Parietal lobe (tissue), 2 donors: ENCODE data around the gene OASL. TPM values are rescaled to one million over a fixed set of nuclear protein-coding genes. Genes with fewer than 3 reads are reported as not detected.

Experiments used
- small RNA-seq: library from RNA; depleted of rRNA; stranded (forward); fragments of <200 nt; gene quantifications from one replicate; pipeline ENCODE3, GENCODE V24; 2014; ENCODE audit warnings: low replicate concordance
- total RNA-seq: library from RNA; depleted of rRNA; stranded (reverse); fragments of >200 nt; gene quantifications from one replicate; pipeline ENCODE4 v1.2.3, GENCODE V29; 2014

OASL gene, protein sequence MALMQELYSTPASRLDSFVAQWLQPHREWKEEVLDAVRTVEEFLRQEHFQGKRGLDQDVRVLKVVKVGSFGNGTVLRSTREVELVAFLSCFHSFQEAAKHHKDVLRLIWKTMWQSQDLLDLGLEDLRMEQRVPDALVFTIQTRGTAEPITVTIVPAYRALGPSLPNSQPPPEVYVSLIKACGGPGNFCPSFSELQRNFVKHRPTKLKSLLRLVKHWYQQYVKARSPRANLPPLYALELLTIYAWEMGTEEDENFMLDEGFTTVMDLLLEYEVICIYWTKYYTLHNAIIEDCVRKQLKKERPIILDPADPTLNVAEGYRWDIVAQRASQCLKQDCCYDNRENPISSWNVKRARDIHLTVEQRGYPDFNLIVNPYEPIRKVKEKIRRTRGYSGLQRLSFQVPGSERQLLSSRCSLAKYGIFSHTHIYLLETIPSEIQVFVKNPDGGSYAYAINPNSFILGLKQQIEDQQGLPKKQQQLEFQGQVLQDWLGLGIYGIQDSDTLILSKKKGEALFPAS
- total RNA-seq: not detected

DNA sequence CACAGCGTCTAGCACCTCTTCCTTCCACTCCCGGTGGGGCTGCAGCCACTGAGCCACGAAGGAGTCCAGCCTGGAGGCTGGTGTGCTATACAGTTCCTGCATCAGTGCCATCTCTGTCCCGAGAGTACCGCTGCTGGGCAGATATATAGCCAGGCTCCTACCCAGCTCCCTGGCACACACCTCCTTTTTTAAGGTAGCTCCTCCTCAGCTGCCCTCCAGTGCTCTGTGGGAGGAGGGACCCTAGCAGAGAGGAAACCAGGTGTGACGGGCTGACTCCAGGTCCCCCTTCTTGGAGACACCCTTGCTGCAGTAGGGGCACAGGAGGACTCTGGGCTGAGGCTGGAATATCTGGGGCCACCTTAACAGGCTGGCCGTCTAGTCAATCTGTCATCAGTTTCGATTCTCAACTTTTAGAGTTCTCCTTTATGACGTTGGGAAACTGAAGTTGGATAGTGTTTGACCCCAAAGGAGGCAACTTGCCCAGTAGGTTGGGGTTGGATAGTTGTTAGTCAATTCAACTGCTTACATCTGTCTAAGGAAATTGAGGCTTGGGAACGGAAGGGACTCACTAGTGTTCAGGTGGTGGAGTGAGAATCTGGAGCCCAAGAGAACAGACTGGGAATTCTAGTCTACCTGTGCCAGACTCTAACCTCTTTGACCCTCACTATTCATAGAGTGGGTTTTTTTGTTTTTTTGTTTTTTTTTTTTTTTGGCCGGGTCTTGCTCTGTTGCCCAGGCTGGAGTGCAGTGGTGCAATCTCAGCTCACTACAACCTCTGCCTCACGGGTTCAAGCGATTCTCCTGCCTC lies at the start of gene OASL:
Gene OASL, minus strand, starts transcription at position 386 of the 808 bp plus-strand sequence. Its CDS starts 275 bp downstream, at position 111.

DNA sequence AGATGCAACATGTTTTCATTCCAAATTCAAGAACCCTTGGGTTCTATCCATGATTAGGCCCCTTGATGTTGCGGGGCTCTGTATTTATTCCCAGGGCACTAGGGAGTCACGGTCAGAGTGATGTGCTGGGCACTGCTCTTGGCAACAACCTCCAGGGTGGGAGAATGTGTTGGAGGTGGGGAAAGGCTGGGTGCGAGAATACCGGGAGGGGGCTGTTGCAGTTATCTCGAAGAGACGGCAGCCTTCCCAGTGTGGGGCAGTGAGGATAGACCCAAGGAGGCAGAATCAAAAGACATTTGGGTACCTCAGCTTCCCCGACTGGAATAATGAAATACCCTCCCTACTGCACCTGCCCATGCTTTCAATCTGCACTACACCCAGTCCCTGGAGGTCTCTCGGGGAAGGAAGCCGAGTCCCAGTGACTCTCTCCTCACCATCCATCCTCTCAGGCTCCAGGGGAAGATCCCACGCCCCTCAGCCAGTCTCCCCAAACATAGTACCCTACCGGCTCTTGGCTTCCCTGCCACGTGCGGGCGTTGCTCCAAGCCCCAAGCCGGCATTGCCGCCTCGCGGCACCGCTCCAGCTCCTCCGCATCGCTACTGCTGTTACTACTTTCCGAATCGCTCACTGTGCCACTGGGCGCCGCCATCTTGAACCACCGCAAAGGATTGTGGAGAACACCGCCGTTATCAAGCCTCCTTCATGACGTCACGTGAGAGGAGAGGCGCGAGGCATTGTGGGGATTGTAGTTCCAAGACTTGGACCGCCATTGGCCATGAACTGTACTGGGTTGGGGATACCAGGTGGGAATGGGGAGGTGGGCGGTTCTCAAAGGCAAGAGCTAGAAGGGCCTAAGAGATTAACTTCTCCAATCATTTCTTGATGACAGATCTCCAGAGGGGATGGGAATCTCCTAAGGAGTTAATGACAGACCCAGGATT lies 22.9 kb downstream of the OASL start, which contains the start of gene C12orf43:
Gene C12orf43, minus strand, starts transcription at position 663 of the 942 bp plus-strand sequence. Its CDS starts 13 bp downstream, at position 650.

DNA sequence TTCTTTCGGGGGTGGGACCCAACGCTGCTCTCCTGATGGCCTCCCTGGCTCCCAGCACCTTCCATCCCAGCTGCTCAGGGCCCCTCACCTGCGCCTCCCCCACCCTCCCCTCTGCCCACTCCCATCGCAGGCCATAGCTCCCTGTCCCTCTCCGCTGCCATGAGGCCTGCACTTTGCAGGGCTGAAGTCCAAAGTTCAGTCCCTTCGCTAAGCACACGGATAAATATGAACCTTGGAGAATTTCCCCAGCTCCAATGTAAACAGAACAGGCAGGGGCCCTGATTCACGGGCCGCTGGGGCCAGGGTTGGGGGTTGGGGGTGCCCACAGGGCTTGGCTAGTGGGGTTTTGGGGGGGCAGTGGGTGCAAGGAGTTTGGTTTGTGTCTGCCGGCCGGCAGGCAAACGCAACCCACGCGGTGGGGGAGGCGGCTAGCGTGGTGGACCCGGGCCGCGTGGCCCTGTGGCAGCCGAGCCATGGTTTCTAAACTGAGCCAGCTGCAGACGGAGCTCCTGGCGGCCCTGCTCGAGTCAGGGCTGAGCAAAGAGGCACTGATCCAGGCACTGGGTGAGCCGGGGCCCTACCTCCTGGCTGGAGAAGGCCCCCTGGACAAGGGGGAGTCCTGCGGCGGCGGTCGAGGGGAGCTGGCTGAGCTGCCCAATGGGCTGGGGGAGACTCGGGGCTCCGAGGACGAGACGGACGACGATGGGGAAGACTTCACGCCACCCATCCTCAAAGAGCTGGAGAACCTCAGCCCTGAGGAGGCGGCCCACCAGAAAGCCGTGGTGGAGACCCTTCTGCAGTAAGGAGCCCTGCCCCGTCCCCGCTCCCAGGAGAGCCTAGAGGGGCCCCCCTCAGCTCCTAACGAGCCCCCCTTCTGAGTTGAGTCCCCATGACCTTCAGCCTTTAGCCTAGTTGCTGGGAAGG lies 60.5 kb downstream of the OASL start, which contains the start of gene HNF1A:
Gene HNF1A, plus strand, starts transcription at position 248 of the 924 bp plus-strand sequence. Its CDS starts 226 bp downstream, at position 474.

Small RNA genes within 50 kb of the gene (small RNA-seq; reads per million reads assigned to genes)
- not detected for gene AC079602.2

Other genes starting within 250 kb of the OASL start
- 30.0 TPM for gene SPPL3, start 134.9 kb downstream of the OASL start, total RNA-seq
- not detected for gene HNF1A, start 60.7 kb downstream of the OASL start, total RNA-seq
- gene C12orf43, start 22.8 kb downstream of the OASL start, total RNA-seq: 16.9 TPM
- gene P2RX7, start 93.6 kb upstream of the OASL start, total RNA-seq: 3.4 TPM
- 7.5 TPM for gene P2RX4, start 170.9 kb upstream of the OASL start, total RNA-seq